ENCODE results near the gene LY6G5C. TPM values are rescaled to one million over a fixed set of nuclear protein-coding genes. Genes with fewer than 3 reads are reported as not detected.
A peak's percentile ranks its signal among the peaks of the same experiment; 100 is the strongest.

LY6G5C gene
- total and polyA plus RNA-seq, 9 of the 15 experiments (the other 6 are each of a cell fraction or from before 2014, with no cell fraction given): 0.10 to 0.67 (median 0.46) TPM; not detected in 4

GRCh38 chr6:31690231-31691077 is 9.6 kb upstream of the LY6G5C start (continued):
- TF ChIP-seq REST (IDR thresholded peaks at IDR 0.05; ENCODE audit: borderline replicate concordance): peak; percentile 59; the same call in 1 of the 2 replicates
- TF ChIP-seq REST (CRISPR knock-in tag; IDR thresholded peaks at IDR 0.05; ENCODE audit: low read depth): 0 out of 2 replicates have a peak, but pooled peaks have one; percentile 8
- peak in 1 of 2 experiments; percentile 48; a peak in 1 of 4 replicates for TF ChIP-seq ETV6 (IDR thresholded peaks at IDR 0.05; ENCODE audit: borderline replicate concordance in 1 of 2, low read depth in 2 of 2, low read length in 1 of 2)
- TF ChIP-seq ETV6 (CRISPR knock-in tag; IDR thresholded peaks at IDR 0.05; ENCODE audit: borderline replicate concordance): 0 out of 2 replicates have a peak, but pooled peaks have one; percentile 34
- TF ChIP-seq ZFPM2 (CRISPR knock-in tag; IDR thresholded peaks at IDR 0.05): no peak
